ENCODE data around the gene TAS1R2. TPM values are rescaled to one million over a fixed set of nuclear protein-coding genes. Genes with fewer than 3 reads are reported as not detected.

TAS1R2 gene
- total RNA-seq, 6 experiments from 2014 or later: 0.07 TPM; not detected in 5

- intact Hi-C loops (cut with DNase I): no loop called here
- no peak overlapping the region for H3K4me3 ChIP-seq
- DNase-seq (no peak), ATAC-seq (no peak)
- WGBS (ENCODE audit: insufficient coverage, low coverage, low lambda C conversion rate, missing lambda C conversion rate): 90% methylated on average over 4 of the region's 12 CpGs
- no peak overlapping the region for H3K27ac ChIP-seq
- no peaks in the 10 kb centered on the region for H3K27me3 ChIP-seq
- peaks cover 0 to 6% (median 0%) of the 10 kb centered on the region in 4 donors for H3K4me1 ChIP-seq
- H3K9me3 ChIP-seq: no peaks in the 10 kb centered on the region
- TF ChIP-seq POLR2A (IDR thresholded peaks at IDR 0.05) (no peak), CTCF (IDR thresholded peaks at IDR 0.05) (no peak)
- peaks cover 0 to 82% (median 37%) of the 10 kb centered on the region in 4 donors for H3K36me3 ChIP-seq
Observed at GRCh38 chr1:18879215-18879790, 19.8 kb upstream of the TAS1R2 start.

GRCh38 chr1:18878538-18879214, 19.2 kb upstream of the TAS1R2 start:
- TF ChIP-seq POLR2A (IDR thresholded peaks at IDR 0.05) (no peak), CTCF (IDR thresholded peaks at IDR 0.05) (no peak)
- Histone ChIP-seq H3K4me3 (no peak overlapping the region), H3K4me1 (peaks cover 0 to 9% (median 0%) of the 10 kb centered on the region in 4 donors), H3K27ac (no peak overlapping the region), H3K9me3 (no peaks in the 10 kb centered on the region), H3K36me3 (peaks cover 0 to 82% (median 37%) of the 10 kb centered on the region in 4 donors), H3K27me3 (no peaks in the 10 kb centered on the region)
- intact Hi-C loops (cut with DNase I): no loop called here
- DNase-seq (no peak), ATAC-seq (no peak)
- WGBS (ENCODE audit: insufficient coverage, low coverage, low lambda C conversion rate, missing lambda C conversion rate): 69% methylated on average over 11 of the region's 12 CpGs

- Histone ChIP-seq H3K27me3 (no peaks in the 10 kb centered on the region), H3K4me1 (peaks cover 0 to 9% (median 0%) of the 10 kb centered on the region in 4 donors), H3K36me3 (peaks cover 0 to 81% (median 36%) of the 10 kb centered on the region in 4 donors), H3K27ac (no peak overlapping the region), H3K9me3 (no peaks in the 10 kb centered on the region), H3K4me3 (no peak overlapping the region)
- 85% methylated on average over 18 of the region's 35 CpGs for WGBS (ENCODE audit: insufficient coverage, low coverage, low lambda C conversion rate, missing lambda C conversion rate)
- DNase-seq: no peak
- intact Hi-C loops (cut with DNase I): no loop called here
- no peak for ATAC-seq
- TF ChIP-seq CTCF (IDR thresholded peaks at IDR 0.05): no peak
- no peak for TF ChIP-seq POLR2A (IDR thresholded peaks at IDR 0.05)
Observed at GRCh38 chr1:18877282-18877681, 17.8 kb upstream of the TAS1R2 start.

- no peak for TF ChIP-seq POLR2A (IDR thresholded peaks at IDR 0.05)
- TF ChIP-seq CTCF (IDR thresholded peaks at IDR 0.05): no peak
- Histone ChIP-seq H3K27ac (no peak overlapping the region), H3K36me3 (peaks cover 0 to 74% (median 34%) of the 10 kb centered on the region in 4 donors), H3K9me3 (no peaks in the 10 kb centered on the region), H3K4me1 (peaks cover 0 to 9% (median 0%) of the 10 kb centered on the region in 4 donors), H3K27me3 (no peaks in the 10 kb centered on the region), H3K4me3 (no peak overlapping the region)
- no peak for DNase-seq
- no peak for ATAC-seq
- 83% methylated on average over 4 of the region's 10 CpGs for WGBS (ENCODE audit: insufficient coverage, low coverage, low lambda C conversion rate, missing lambda C conversion rate)
- intact Hi-C loops (cut with DNase I): no loop called here
Observed at GRCh38 chr1:18876210-18876609, 16.8 kb upstream of the TAS1R2 start.
